Endothelial cell (in vitro differentiated cells): Measurements from ENCODE around the gene TNS3. TPM values are rescaled to one million over a fixed set of nuclear protein-coding genes. Genes with fewer than 3 reads are reported as not detected.

Experiments used
- DNase-seq: peaks from one replicate; pipeline ENCODE4 v3.0.0; 2021; ENCODE audit warnings: low spot score
- H3K27ac Mint-ChIP-seq: one replicate; pipeline ENCODE4 v1.8.0; 2021; ENCODE audit warnings: mixed read lengths, inconsistent platforms; ENCODE audit not compliant: unreplicated experiment
- H3K27me3 Mint-ChIP-seq: one replicate; pipeline ENCODE4 v1.8.0; 2021; ENCODE audit warnings: mild to moderate bottlenecking, moderate library complexity, mixed read lengths, inconsistent platforms; ENCODE audit not compliant: unreplicated experiment
- H3K36me3 Mint-ChIP-seq: one replicate; pipeline ENCODE4 v1.8.0; 2021; ENCODE audit warnings: mild to moderate bottlenecking, low read depth, mixed read lengths, inconsistent platforms; ENCODE audit not compliant: unreplicated experiment
- H3K4me1 Mint-ChIP-seq: one replicate; pipeline ENCODE4 v1.8.0; 2021; ENCODE audit warnings: mild to moderate bottlenecking, mixed read lengths, inconsistent platforms; ENCODE audit not compliant: unreplicated experiment
- H3K4me3 Mint-ChIP-seq: one replicate; pipeline ENCODE4 v1.8.0; 2021; ENCODE audit warnings: mild to moderate bottlenecking, mixed read lengths, inconsistent platforms; ENCODE audit not compliant: unreplicated experiment
- H3K9me3 Mint-ChIP-seq: one replicate; pipeline ENCODE4 v1.8.0; 2021; ENCODE audit warnings: mixed read lengths, inconsistent platforms; ENCODE audit not compliant: unreplicated experiment
- total RNA-seq: library from RNA; stranded (reverse); fragmentation: NEBNext Ultra II Directional; extraction: Animal tissue kit (Norgen Biotek cat#: 25700); gene quantifications from one replicate; pipeline ENCODE4 v1.2.1, GENCODE V29; 2021; ENCODE audit not compliant: unreplicated experiment
- TF ChIP-seq, protein P1 (sequence below): fragments of 200-600 bp; sonication (generic); IDR thresholded peaks from one replicate; pipeline ENCODE4 v1.5.0; 2021; ENCODE audit warnings: antibody characterized with exemption; ENCODE audit not compliant: unreplicated experiment

Gene TNS3
- total RNA-seq, 1 donor from 2014 or later, result 7.5 TPM

GRCh38 chr7:47347816-47348385 is 234.0 kb downstream of the TNS3 start:
- no peaks in the 10 kb centered on the region for H3K9me3 Mint-ChIP-seq
- peaks cover 10% of the 10 kb centered on the region for H3K4me1 Mint-ChIP-seq
- H3K27me3 Mint-ChIP-seq, result peaks cover 1% of the 10 kb centered on the region
- H3K4me3 Mint-ChIP-seq, result no peak overlapping the region
- H3K27ac Mint-ChIP-seq, result no peak overlapping the region
- DNase-seq, result no peak
- TF ChIP-seq, protein P1, sequence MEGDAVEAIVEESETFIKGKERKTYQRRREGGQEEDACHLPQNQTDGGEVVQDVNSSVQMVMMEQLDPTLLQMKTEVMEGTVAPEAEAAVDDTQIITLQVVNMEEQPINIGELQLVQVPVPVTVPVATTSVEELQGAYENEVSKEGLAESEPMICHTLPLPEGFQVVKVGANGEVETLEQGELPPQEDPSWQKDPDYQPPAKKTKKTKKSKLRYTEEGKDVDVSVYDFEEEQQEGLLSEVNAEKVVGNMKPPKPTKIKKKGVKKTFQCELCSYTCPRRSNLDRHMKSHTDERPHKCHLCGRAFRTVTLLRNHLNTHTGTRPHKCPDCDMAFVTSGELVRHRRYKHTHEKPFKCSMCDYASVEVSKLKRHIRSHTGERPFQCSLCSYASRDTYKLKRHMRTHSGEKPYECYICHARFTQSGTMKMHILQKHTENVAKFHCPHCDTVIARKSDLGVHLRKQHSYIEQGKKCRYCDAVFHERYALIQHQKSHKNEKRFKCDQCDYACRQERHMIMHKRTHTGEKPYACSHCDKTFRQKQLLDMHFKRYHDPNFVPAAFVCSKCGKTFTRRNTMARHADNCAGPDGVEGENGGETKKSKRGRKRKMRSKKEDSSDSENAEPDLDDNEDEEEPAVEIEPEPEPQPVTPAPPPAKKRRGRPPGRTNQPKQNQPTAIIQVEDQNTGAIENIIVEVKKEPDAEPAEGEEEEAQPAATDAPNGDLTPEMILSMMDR, result no peak
- H3K36me3 Mint-ChIP-seq, result no peaks in the 10 kb centered on the region

- DNase-seq, result no peak
- H3K9me3 Mint-ChIP-seq, result no peaks in the 10 kb centered on the region
- no peaks in the 10 kb centered on the region for H3K36me3 Mint-ChIP-seq
- peaks cover 1% of the 10 kb centered on the region for H3K27me3 Mint-ChIP-seq
- TF ChIP-seq, protein P1, result no peak
- H3K27ac Mint-ChIP-seq, result no peak overlapping the region
- no peak overlapping the region for H3K4me3 Mint-ChIP-seq
- peaks cover 10% of the 10 kb centered on the region for H3K4me1 Mint-ChIP-seq
Observed at GRCh38 chr7:47347346-47347745, 234.6 kb downstream of the TNS3 start.

DNA sequence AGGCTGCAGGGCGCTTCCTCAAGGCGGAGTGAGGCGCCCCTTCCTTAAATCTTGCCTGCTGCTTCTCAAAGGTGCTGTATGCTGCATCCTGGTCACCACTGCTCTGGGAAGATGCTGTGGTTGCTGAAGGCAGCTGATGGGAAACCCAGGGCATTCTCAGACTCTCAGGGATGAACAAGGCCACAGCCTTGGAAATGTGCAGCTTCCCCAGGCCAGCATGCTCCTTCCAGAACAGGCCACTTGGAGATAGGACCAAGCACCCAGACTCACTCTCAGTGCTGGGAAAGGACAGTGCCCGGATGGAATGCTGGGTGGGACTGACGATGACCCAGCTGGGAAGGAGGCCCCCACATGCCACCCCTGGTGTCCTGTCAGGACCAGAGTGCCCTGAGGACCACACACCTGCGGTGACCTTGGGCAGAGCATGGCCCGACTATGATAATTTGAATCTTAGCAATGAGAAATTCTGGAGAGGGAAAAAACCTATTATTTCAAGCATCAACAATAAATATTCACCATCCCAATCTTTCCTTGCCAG is 235.5 kb downstream of the TNS3 start:
- no peaks in the 10 kb centered on the region for H3K36me3 Mint-ChIP-seq
- peaks cover 10% of the 10 kb centered on the region for H3K4me1 Mint-ChIP-seq
- no peak for DNase-seq
- H3K9me3 Mint-ChIP-seq, result no peaks in the 10 kb centered on the region
- H3K4me3 Mint-ChIP-seq, result no peak overlapping the region
- TF ChIP-seq, protein P1, result no peak
- peaks cover 1% of the 10 kb centered on the region for H3K27me3 Mint-ChIP-seq
- no peak overlapping the region for H3K27ac Mint-ChIP-seq

DNA sequence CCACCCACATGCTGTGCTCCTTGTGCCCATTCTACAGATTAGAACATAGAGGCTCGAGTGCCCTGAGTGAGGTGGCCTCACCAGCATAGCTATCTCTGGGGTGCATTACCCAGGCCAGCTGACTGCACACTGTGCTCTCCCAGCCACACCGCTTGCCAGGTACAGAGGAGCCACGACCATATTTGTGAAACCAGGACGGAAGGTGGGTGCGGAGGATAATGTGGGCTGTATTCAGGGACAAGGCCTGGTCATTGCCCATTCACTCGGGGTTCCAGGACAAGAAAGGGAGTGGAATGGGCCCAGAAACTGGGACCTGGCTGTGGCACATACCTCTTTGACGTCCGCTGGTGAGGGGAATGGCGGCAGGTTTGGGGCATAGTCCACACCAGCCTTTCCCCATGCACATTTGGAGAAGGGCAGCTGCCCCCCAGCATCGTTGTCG is 236.0 kb downstream of the TNS3 start:
- Mint-ChIP-seq H3K4me1 (peaks cover 10% of the 10 kb centered on the region), H3K9me3 (no peaks in the 10 kb centered on the region), H3K27ac (no peak overlapping the region), H3K36me3 (no peaks in the 10 kb centered on the region), H3K27me3 (peaks cover 1% of the 10 kb centered on the region), H3K4me3 (no peak overlapping the region)
- no peak for DNase-seq
- TF ChIP-seq, protein P1, result no peak

GRCh38 chr7:47344171-47344955 is 237.5 kb downstream of the TNS3 start:
- H3K4me1 Mint-ChIP-seq, result no peaks in the 10 kb centered on the region
- no peak overlapping the region for H3K27ac Mint-ChIP-seq
- H3K9me3 Mint-ChIP-seq, result no peaks in the 10 kb centered on the region
- no peak overlapping the region for H3K4me3 Mint-ChIP-seq
- TF ChIP-seq, protein P1, result no peak
- no peaks in the 10 kb centered on the region for H3K36me3 Mint-ChIP-seq
- H3K27me3 Mint-ChIP-seq, result peaks cover 1% of the 10 kb centered on the region
- DNase-seq, result no peak
